Measurements from ENCODE around the gene LTC4S. TPM values are rescaled to one million over a fixed set of nuclear protein-coding genes. Genes with fewer than 3 reads are reported as not detected.
A peak's percentile ranks its signal among the peaks of the same experiment; 100 is the strongest.
"Not testable (repeated sequence)": the region's sequence is repeated elsewhere in the genome, so short reads cannot be mapped to it uniquely, and the experiment has no call there.

Gene LTC4S
- total RNA-seq, 4 donors from 2014 or later = 1.7 to 12.6 (median 5.6) TPM

DNA sequence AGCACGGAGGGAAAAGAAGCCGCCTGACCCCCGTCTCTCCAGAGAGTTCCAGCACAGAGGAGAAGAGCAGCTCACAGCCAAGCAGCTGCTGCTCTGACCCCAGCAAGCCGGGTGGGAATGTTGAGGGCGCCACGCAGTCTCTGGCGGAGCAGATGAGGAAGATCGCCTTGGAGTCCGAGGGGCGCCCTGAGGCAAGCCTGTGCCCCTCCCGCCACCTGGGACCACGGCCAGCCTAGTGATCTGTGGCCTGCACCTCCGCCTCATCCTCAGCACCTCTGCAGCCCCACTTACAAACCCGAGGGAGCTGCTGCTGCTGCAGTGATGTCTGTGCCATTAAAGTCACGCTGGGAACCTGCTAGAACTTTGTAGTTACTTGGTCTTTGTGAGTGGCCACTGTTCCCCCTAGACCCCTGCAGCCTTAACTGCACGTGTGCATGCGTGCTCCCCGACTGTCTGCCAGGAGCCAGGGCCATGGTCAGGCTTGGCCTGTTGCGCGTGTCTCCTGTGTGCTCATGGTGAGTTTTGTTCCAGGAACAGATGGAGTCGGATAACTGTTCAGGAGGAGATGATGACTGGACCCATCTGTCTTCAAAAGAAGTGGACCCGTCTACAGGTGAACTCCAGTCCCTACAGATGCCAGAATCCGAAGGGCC lies 39.4 kb downstream of the LTC4S start:
- in situ Hi-C loops (cut with MboI; ENCODE audit: low sequenced_read_pairs in 4 of 4) = no loop called here
- H3K4me3 ChIP-seq = no peak overlapping the region
- TF ChIP-seq POLR2A (IDR thresholded peaks at IDR 0.05) = no peak
- TF ChIP-seq, protein P1, sequence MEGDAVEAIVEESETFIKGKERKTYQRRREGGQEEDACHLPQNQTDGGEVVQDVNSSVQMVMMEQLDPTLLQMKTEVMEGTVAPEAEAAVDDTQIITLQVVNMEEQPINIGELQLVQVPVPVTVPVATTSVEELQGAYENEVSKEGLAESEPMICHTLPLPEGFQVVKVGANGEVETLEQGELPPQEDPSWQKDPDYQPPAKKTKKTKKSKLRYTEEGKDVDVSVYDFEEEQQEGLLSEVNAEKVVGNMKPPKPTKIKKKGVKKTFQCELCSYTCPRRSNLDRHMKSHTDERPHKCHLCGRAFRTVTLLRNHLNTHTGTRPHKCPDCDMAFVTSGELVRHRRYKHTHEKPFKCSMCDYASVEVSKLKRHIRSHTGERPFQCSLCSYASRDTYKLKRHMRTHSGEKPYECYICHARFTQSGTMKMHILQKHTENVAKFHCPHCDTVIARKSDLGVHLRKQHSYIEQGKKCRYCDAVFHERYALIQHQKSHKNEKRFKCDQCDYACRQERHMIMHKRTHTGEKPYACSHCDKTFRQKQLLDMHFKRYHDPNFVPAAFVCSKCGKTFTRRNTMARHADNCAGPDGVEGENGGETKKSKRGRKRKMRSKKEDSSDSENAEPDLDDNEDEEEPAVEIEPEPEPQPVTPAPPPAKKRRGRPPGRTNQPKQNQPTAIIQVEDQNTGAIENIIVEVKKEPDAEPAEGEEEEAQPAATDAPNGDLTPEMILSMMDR (IDR thresholded peaks at IDR 0.05 in 4 of 5, conservative IDR thresholded peaks at IDR 0.05 in 1 of 5) = no peak
- ATAC-seq = no peak
- H3K4me1 ChIP-seq = peaks cover 37 to 59% of the 10 kb centered on the region in 2 donors
- no peak for DNase-seq
- H3K27me3 ChIP-seq = no peaks in the 10 kb centered on the region
- H3K36me3 ChIP-seq = peaks cover 17 to 90% of the 10 kb centered on the region in 2 donors
- intact Hi-C loops (cut with DNase I; ENCODE audit: low total_unique reads) = loop anchor here (5.0 kb wide), 1 partner anchor 1359 kb away; no protein-coding TSS in a partner anchor
- H3K9me3 ChIP-seq = no peaks in the 10 kb centered on the region
- H3K27ac ChIP-seq = peak overlapping the region; percentile 61 to 100 (median 71)

DNA sequence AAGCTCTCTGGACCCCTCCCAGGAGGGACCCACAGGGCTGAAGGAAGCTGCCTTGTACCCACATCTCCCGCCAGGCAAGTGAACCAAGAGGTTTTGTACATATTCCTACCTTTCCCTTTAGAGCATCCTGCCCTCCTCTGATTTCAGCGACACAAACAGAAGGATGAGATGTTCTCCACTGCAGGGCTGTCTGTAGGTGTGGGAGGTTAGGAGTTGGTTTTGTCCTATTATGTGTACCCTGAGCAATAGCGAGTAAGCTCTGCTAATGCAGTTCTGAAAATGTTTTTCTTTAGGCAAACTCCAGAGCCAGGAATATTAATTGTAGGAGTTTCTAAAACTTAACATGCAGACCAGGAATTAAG lies 39.9 kb downstream of the LTC4S start:
- TF ChIP-seq POLR2A (IDR thresholded peaks at IDR 0.05) = no peak
- TF ChIP-seq, protein P1 (IDR thresholded peaks at IDR 0.05 in 4 of 5, conservative IDR thresholded peaks at IDR 0.05 in 1 of 5) = no peak
- Histone ChIP-seq H3K4me3 (no peak overlapping the region), H3K4me1 (peaks cover 38 to 56% of the 10 kb centered on the region in 2 donors), H3K27ac (peak overlapping the region; percentile 61 to 100 (median 71)), H3K9me3 (no peaks in the 10 kb centered on the region), H3K36me3 (peaks cover 12 to 90% of the 10 kb centered on the region in 2 donors), H3K27me3 (no peaks in the 10 kb centered on the region)
- in situ Hi-C loops (cut with MboI; ENCODE audit: low sequenced_read_pairs in 4 of 4) = no loop called here
- no peak for DNase-seq
- intact Hi-C loops (cut with DNase I; ENCODE audit: low total_unique reads) = loop anchor here (5.0 kb wide), 1 partner anchor 1359 kb away; no protein-coding TSS in a partner anchor
- no peak for ATAC-seq

DNA sequence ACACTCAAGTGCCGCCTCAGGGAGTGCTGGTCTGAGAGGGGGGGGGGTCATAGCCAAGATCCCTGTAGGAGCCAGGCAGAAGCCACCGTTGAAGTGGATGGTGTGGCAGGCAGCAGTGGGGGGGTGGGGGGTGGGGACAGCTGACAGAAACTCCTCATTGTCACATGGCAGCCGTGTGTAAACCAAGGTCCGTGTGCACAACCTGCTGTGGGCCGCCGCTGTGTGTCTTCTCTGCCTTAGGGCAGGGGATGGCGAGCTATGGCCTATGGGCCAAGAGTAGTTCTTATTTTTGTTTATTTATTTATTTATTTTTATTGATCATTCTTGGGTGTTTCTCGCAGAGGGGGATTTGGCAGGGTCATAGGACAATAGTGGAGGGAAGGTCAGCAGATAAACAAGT lies 40.3 kb downstream of the LTC4S start:
- no peak for TF ChIP-seq POLR2A (IDR thresholded peaks at IDR 0.05)
- TF ChIP-seq, protein P1 (IDR thresholded peaks at IDR 0.05 in 4 of 5, conservative IDR thresholded peaks at IDR 0.05 in 1 of 5) = no peak
- Histone ChIP-seq H3K4me1 (peaks cover 35 to 55% of the 10 kb centered on the region in 2 donors), H3K4me3 (no peak overlapping the region), H3K27ac (peak overlapping the region; percentile 61 to 100 (median 71)), H3K27me3 (no peaks in the 10 kb centered on the region), H3K36me3 (peaks cover 9 to 85% of the 10 kb centered on the region in 2 donors), H3K9me3 (no peaks in the 10 kb centered on the region)
- DNase-seq = no peak
- ATAC-seq = peak in 1 of 2 donors; percentile 21
- intact Hi-C loops (cut with DNase I; ENCODE audit: low total_unique reads) (loop anchor here (5.0 kb wide), 1 partner anchor 1358 kb away; no protein-coding TSS in a partner anchor), in situ Hi-C loops (cut with MboI; ENCODE audit: low sequenced_read_pairs in 4 of 4) (no loop called here)

DNA sequence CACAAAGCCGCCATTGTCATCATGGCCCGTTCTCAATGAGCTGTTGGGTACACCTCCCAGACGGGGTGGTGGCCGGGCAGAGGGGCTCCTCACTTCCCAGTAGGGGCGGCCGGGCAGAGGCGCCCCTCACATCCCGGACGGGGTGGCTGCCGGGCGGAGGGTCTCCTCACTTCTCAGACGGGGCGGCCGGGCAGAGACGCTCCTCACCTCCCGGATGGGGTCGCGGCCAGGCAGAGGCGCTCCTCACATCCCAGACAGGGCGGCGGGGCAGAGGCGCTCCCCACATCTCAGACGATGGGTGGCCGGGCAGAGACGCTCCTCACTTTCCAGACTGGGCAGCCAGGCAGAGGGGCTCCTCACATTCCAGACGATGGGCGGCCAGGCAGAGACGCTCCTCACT lies 41.1 kb downstream of the LTC4S start:
- intact Hi-C loops (cut with DNase I; ENCODE audit: low total_unique reads) = loop anchor here (5.0 kb wide), 1 partner anchor 1357 kb away; no protein-coding TSS in a partner anchor
- H3K27me3 ChIP-seq; in situ Hi-C loops (cut with MboI; ENCODE audit: low sequenced_read_pairs in 4 of 4); DNase-seq; H3K9me3 ChIP-seq; H3K27ac ChIP-seq; H3K4me3 ChIP-seq; ATAC-seq: not testable (repeated sequence)
- H3K4me1 ChIP-seq = peaks cover 39 to 55% of the 10 kb centered on the region in 2 donors
- H3K36me3 ChIP-seq = peaks cover 7 to 78% of the 10 kb centered on the region in 2 donors

DNA sequence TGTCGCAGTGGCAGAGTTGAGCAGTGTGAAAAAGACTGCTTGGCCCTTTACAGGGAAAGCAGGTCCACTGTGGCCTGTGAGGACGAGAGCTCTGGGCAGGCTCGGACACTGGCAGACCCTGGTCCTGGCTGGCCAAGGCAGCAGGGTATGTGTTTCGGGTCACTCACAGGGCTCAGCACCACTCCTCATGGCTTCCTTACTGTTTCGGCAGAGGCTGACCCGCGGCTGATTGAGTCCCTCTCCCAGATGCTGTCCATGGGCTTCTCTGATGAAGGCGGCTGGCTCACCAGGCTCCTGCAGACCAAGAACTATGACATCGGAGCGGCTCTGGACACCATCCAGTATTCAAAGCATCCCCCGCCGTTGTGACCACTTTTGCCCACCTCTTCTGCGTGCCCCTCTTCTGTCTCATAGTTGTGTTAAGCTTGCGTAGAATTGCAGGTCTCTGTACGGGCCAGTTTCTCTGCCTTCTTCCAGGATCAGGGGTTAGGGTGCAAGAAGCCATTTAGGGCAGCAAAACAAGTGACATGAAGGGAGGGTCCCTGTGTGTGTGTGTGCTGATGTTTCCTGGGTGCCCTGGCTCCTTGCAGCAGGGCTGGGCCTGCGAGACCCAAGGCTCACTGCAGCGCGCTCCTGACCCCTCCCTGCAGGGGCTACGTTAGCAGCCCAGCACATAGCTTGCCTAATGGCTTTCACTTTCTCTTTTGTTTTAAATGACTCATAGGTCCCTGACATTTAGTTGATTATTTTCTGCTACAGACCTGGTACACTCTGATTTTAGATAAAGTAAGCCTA lies 42.6 kb downstream of the LTC4S start:
- Histone ChIP-seq H3K27ac (peak overlapping the region; percentile 87 to 92 (median 88)), H3K36me3 (peaks cover 7 to 62% of the 10 kb centered on the region in 2 donors)
- in situ Hi-C loops (cut with MboI; ENCODE audit: low sequenced_read_pairs in 4 of 4) = no loop called here

More for the DNA sequence above, 42.6 kb downstream of the LTC4S start:
- H3K27me3 ChIP-seq = no peaks in the 10 kb centered on the region
- intact Hi-C loops (cut with DNase I; ENCODE audit: low total_unique reads) = no loop called here
- ATAC-seq (peak in 1 of 2 donors; percentile 10), DNase-seq (peak in 1 of 2 donors; percentile 51)
- no peak for TF ChIP-seq POLR2A (IDR thresholded peaks at IDR 0.05)
- TF ChIP-seq, protein P1 (IDR thresholded peaks at IDR 0.05 in 4 of 5, conservative IDR thresholded peaks at IDR 0.05 in 1 of 5) = no peak
- H3K9me3 ChIP-seq = no peaks in the 10 kb centered on the region
- no peak overlapping the region for H3K4me3 ChIP-seq
- H3K4me1 ChIP-seq = peaks cover 47 to 51% of the 10 kb centered on the region in 2 donors
